K562 (cell line): ENCODE measurements around the gene GPX2. TPM values are rescaled to one million over a fixed set of nuclear protein-coding genes. Genes with fewer than 3 reads are reported as not detected.

Source experiments
- ATAC-seq: fragments of 200-7000 bp; cut with Tn5 transposase; 3 replicates; pipeline ENCODE4 v1.9.1; 2020; ENCODE audit warnings: moderate library complexity
- BruUV-seq: library from RNA; stranded (reverse); fragments of 400-500 nt; replicated peaks from 2 replicates; lab custom pipeline; 2021; lab: Mats Ljungman, UMichigan
- CTCF ChIA-PET: fragments of 300-600 bp; formaldehyde crosslinking; extraction: SDS; loops from one replicate; lab custom pipeline; 2021; ENCODE audit warnings: low intra/inter-chr PET ratio; lab: Yijun Ruan, JAX
- POLR2A ChIA-PET: fragments of 300-600, 350-650 bp; sonication (Branson Sonifier 250); formaldehyde crosslinking; extraction: SDS; loops from one replicate; lab custom pipeline; 2021; ENCODE audit warnings: antibody characterized with exemption, inconsistent platforms; lab: Yijun Ruan, JAX
- DNase-seq, 4 experiments: peaks; one replicate each; pipeline versions ENCODE4 v3.0.0 to v3.0.0-alpha.2; 2011 to 2018; ENCODE audit warnings: low spot score in 3 of 4, mixed read lengths in 3 of 4; ENCODE audit errors: extremely low read depth in 1 of 4
- FAIRE-seq: peaks from 2 replicates; lab custom pipeline; 2011; peaks lifted over from hg19 to GRCh38; lab: Jason Lieb, UNC
- H2AFZ ChIP-seq: 2 replicates; pipeline ENCODE4 v1.6.0; 2011; ENCODE audit warnings: low read depth, low read length, control low read depth, inconsistent platforms
- H3K27ac ChIP-seq: fragments of 200-600 bp; 3 replicates; pipeline ENCODE4 v1.8.0; 2011; ENCODE audit warnings: low read depth, mild to moderate bottlenecking, control low read depth, inconsistent platforms, low read length, moderate library complexity, mixed read lengths; ENCODE audit errors: extremely low read depth
- H3K27me3 ChIP-seq, 2 experiments: fragments of 300-600 bp in 1 of 2; 2 replicates in 1 of 2; 3 replicates in 1 of 2; pipeline versions ENCODE4 v1.6.0 to v1.8.0; 2011; ENCODE audit warnings: inconsistent platforms in 2 of 2, low read length in 2 of 2, mild to moderate bottlenecking in 1 of 2, mixed read lengths in 1 of 2, moderate library complexity in 1 of 2; ENCODE audit not compliant: control insufficient read depth in 2 of 2, insufficient read depth in 2 of 2
- H3K36me3 ChIP-seq: fragments of 300-600 bp; 3 replicates; pipeline ENCODE4 v1.8.0; 2011; ENCODE audit warnings: mild to moderate bottlenecking, low read length, inconsistent platforms; ENCODE audit not compliant: control insufficient read depth, insufficient read depth
- H3K4me1 ChIP-seq, 2 experiments: fragments of 200-600 bp in 1 of 2; replicated peaks in 1 of 2; 2 replicates in 1 of 2; 3 replicates in 1 of 2; pipeline versions ENCODE4 v1.5.1 to v1.8.0; 2011; ENCODE audit warnings: inconsistent platforms in 2 of 2, low read length in 2 of 2, mild to moderate bottlenecking in 1 of 2, mixed read lengths in 1 of 2, moderate library complexity in 1 of 2; ENCODE audit not compliant: control insufficient read depth in 2 of 2, insufficient read depth in 2 of 2
- H3K4me2 ChIP-seq: 2 replicates; pipeline ENCODE4 v1.6.1; 2011; ENCODE audit warnings: low read length, control low read depth, inconsistent platforms, mixed read lengths; ENCODE audit not compliant: insufficient read depth
- H3K4me3 ChIP-seq: fragments of 200-600 bp; sonication (generic), shearing (Covaris generic); 2 replicates; pipeline ENCODE4 v1.5.1; 2016; ENCODE audit warnings: control low read depth, inconsistent platforms
- H3K79me2 ChIP-seq: fragments of 200-600 bp; 3 replicates; pipeline ENCODE4 v1.8.0; 2011; ENCODE audit warnings: low read length, inconsistent platforms; ENCODE audit not compliant: control insufficient read depth, insufficient read depth
- H3K9ac ChIP-seq, 2 experiments: 2 replicates each; pipeline versions ENCODE4 v1.6.0 to v1.6.1; 2011; ENCODE audit warnings: low read depth in 2 of 2, low read length in 2 of 2, control low read depth in 1 of 2, inconsistent platforms in 1 of 2, mild to moderate bottlenecking in 1 of 2, mixed read lengths in 1 of 2; ENCODE audit not compliant: insufficient read depth in 1 of 2
- H3K9me1 ChIP-seq: one replicate; pipeline ENCODE4 v1.6.0; 2011; ENCODE audit warnings: inconsistent platforms, mild to moderate bottlenecking, low read length, moderate library complexity; ENCODE audit not compliant: control insufficient read depth, insufficient read depth
- H3K9me3 ChIP-seq: replicated peaks from 2 replicates; pipeline ENCODE4 v1.5.1; 2011; ENCODE audit warnings: low read depth, low read length, inconsistent platforms; ENCODE audit not compliant: control insufficient read depth, insufficient read depth
- H4K20me1 ChIP-seq: replicated peaks from 2 replicates; pipeline ENCODE4 v1.6.1; 2011; ENCODE audit warnings: low read length, inconsistent platforms, mixed read lengths; ENCODE audit not compliant: control insufficient read depth, insufficient read depth
- PURB ChIP-seq: sonication (generic); formaldehyde crosslinking; IDR thresholded peaks from 2 replicates; pipeline ENCODE4 v1.9.0; 2021; ENCODE audit warnings: low read depth, mild to moderate bottlenecking, missing genetic modification reagents
- ZFP30 ChIP-seq: fragments of 250-450 bp; sonication (Bioruptor Pico); IDR thresholded peaks from 2 replicates; pipeline ENCODE4 v1.8.0; 2022; ENCODE audit warnings: moderate library complexity, mild to moderate bottlenecking, inconsistent platforms, borderline replicate concordance
- WGBS: fragments of 100-300 bp; shearing (Covaris generic); methylation state at CpG from one replicate; pipeline ENCODE4 v1.1.6; 2016; ENCODE audit warnings: low coverage, mixed read lengths; ENCODE audit not compliant: insufficient coverage; ENCODE audit errors: missing lambda C conversion rate; 5-methylcytosine and 5-hydroxymethylcytosine counted together
- in situ Hi-C: fragments of 300-500 bp; cut with MboI; formaldehyde crosslinking; loops from 4 replicates; pipeline ENCODE4 v1.15.0; 2018; ENCODE audit warnings: inconsistent platforms, mixed read lengths
- intact Hi-C: fragments of 100-400 bp; cut with micrococcal nuclease; formaldehyde crosslinking; loops from 2 replicates; pipeline ENCODE4 v1.14.2; 2022
- polyA plus RNA-seq, 8 experiments: library from polyadenylated mRNA; depleted of rRNA in 4 of 8; stranded (reverse) in 5 of 8; unstranded in 3 of 8; fragments of >200 nt; fragmentation: Nextera tagmentation in 2 of 8; fragmentation: Illumina TruSeq in 1 of 8; extraction: Ambion mirVana in 2 of 8; extraction: Trizol in 1 of 8; gene quantifications; 2 replicates each; pipeline versions ENCODE4 v1.2.1 to v1.2.3, GENCODE V29; 2011 to 2014; ENCODE audit warnings: inconsistent platforms in 1 of 8, missing spikeins in 1 of 8
- total RNA-seq, 7 experiments: library from RNA; depleted of rRNA in 6 of 7; stranded (reverse); fragments of >200 nt in 6 of 7; fragmentation: Illumina TruSeq in 2 of 7; extraction: Trizol in 2 of 7; gene quantifications; 2 replicates each; pipeline versions ENCODE4 v1.2.1 to v1.2.3, GENCODE V29; 2011 to 2021; ENCODE audit warnings: low replicate concordance in 1 of 7
- TF ChIP-seq, protein P1 (sequence below): fragments of 450-650 bp; formaldehyde crosslinking; IDR thresholded peaks from 2 replicates; pipeline ENCODE4 v1.4.0; 2022; ENCODE audit warnings: missing genetic modification characterization
- TF ChIP-seq, protein P2 (sequence below): sonication (generic); formaldehyde crosslinking; IDR thresholded peaks from 2 replicates; pipeline ENCODE4 v1.8.1; 2023; ENCODE audit warnings: mild to moderate bottlenecking, missing genetic modification reagents

The GPX2 gene
- total and polyA plus RNA-seq, 9 of the 15 experiments (the other 6 are each of a cell fraction or from before 2014, with no cell fraction given), result 0.24 TPM; not detected in 8

DNA sequence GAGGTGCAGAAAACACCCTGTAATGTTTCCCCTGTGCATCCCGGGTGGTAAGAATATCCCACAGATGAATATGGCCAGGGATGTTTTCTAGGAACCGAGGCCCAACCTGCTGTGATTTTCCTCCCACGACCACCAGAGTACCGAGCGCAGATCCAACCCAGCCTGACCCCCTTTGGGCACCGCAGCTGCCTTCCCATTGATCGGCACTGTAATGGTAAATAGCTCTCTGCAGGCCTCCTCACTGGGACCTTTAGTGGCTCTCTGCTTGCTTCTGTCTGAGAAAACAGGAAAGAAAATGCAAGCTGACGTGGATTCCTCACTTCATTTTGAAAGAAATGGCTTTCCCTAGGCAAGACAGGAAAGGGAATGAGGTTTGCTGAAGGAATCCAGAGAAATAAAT lies 32.0 kb upstream of the GPX2 start:
- BruUV-seq, result no TSS peak

More for the DNA sequence above, 32.0 kb upstream of the GPX2 start:
- Histone ChIP-seq H3K4me1 (peaks cover 0 to 13% of the 10 kb centered on the region in 2 experiments; a peak in 2 of 5 replicates), H3K9me3 (no peaks in the 10 kb centered on the region), H3K4me2 (no peak overlapping the region), H3K9me1 (no peaks in the 10 kb centered on the region), H3K4me3 (no peak overlapping the region), H3K9ac (no peak overlapping the region), H3K79me2 (no peaks in the 10 kb centered on the region), H3K36me3 (no peaks in the 10 kb centered on the region), H4K20me1 (no peaks in the 10 kb centered on the region), H2AFZ (no peak overlapping the region), H3K27ac (no peak overlapping the region), H3K27me3 (peaks cover 4 to 41% of the 10 kb centered on the region in 2 experiments; a peak in 3 of 5 replicates)
- ChIA-PET CTCF (no interaction called here), POLR2A (interaction anchor here (0.6 kb wide), 2 partner anchors 228 to 424 kb away, joined by 3 read pairs; no protein-coding TSS in a partner anchor)
- TF ChIP-seq PURB (CRISPR knock-in tag) (no peak), ZFP30 (CRISPR knock-in tag) (no peak)
- TF ChIP-seq, protein P1, sequence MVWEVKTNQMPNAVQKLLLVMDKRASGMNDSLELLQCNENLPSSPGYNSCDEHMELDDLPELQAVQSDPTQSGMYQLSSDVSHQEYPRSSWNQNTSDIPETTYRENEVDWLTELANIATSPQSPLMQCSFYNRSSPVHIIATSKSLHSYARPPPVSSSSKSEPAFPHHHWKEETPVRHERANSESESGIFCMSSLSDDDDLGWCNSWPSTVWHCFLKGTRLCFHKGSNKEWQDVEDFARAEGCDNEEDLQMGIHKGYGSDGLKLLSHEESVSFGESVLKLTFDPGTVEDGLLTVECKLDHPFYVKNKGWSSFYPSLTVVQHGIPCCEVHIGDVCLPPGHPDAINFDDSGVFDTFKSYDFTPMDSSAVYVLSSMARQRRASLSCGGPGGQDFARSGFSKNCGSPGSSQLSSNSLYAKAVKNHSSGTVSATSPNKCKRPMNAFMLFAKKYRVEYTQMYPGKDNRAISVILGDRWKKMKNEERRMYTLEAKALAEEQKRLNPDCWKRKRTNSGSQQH (CRISPR knock-in tag), result no peak
- TF ChIP-seq, protein P2, sequence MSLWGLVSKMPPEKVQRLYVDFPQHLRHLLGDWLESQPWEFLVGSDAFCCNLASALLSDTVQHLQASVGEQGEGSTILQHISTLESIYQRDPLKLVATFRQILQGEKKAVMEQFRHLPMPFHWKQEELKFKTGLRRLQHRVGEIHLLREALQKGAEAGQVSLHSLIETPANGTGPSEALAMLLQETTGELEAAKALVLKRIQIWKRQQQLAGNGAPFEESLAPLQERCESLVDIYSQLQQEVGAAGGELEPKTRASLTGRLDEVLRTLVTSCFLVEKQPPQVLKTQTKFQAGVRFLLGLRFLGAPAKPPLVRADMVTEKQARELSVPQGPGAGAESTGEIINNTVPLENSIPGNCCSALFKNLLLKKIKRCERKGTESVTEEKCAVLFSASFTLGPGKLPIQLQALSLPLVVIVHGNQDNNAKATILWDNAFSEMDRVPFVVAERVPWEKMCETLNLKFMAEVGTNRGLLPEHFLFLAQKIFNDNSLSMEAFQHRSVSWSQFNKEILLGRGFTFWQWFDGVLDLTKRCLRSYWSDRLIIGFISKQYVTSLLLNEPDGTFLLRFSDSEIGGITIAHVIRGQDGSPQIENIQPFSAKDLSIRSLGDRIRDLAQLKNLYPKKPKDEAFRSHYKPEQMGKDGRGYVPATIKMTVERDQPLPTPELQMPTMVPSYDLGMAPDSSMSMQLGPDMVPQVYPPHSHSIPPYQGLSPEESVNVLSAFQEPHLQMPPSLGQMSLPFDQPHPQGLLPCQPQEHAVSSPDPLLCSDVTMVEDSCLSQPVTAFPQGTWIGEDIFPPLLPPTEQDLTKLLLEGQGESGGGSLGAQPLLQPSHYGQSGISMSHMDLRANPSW (CRISPR knock-in tag), result no peak
- no peak for DNase-seq
- no peak for ATAC-seq
- FAIRE-seq, result no peak
- intact Hi-C loops, result no loop called here
- 38% methylated on average over 8 of the region's 8 CpGs for WGBS
- in situ Hi-C loops, result no loop called here
